A673 (cell line): Measurements from ENCODE around the gene SHISA8. TPM values are rescaled to one million over a fixed set of nuclear protein-coding genes. Genes with fewer than 3 reads are reported as not detected.

ENCODE experiments used
- BruUV-seq: library from RNA; stranded (reverse); fragments of 400-500 nt; replicated peaks from 2 replicates; lab custom pipeline; 2021; lab: Mats Ljungman, UMichigan
- CTCF ChIA-PET: fragments of 300-600 bp; sonication (Branson Sonifier 250); formaldehyde crosslinking; loops from one replicate; lab custom pipeline; 2022; ENCODE audit warnings: antibody characterized with exemption; lab: Charles Lee
- POLR2A ChIA-PET: fragments of 300-600 bp; sonication (Branson Sonifier 250); formaldehyde crosslinking; loops from one replicate; lab custom pipeline; 2022; ENCODE audit warnings: antibody characterized with exemption; ENCODE audit not compliant: low non-redundant PET; lab: Charles Lee
- DNase-seq: peaks from one replicate; pipeline ENCODE4 v3.0.0-alpha.2; 2015; ENCODE audit warnings: low spot score
- H3K27ac ChIP-seq: fragments of 200-600 bp; sonication (generic); 2 replicates; pipeline ENCODE4 v1.5.1; 2016; ENCODE audit warnings: mixed run types, low read depth, mild to moderate bottlenecking, mixed read lengths, antibody characterized with exemption, low read length; ENCODE audit not compliant: poor library complexity, severe bottlenecking
- H3K27me3 ChIP-seq: fragments of 200-600 bp; sonication (generic); replicated peaks from 2 replicates; pipeline ENCODE4 v1.6.1; 2017; ENCODE audit warnings: mixed run types, low read depth, mild to moderate bottlenecking, mixed read lengths, antibody characterized with exemption, low read length; ENCODE audit not compliant: insufficient read depth, poor library complexity
- H3K36me3 ChIP-seq: fragments of 200-600 bp; sonication (generic); 2 replicates; pipeline ENCODE4 v1.6.1; 2016; ENCODE audit warnings: mixed run types, mild to moderate bottlenecking, mixed read lengths, antibody characterized with exemption, low read length; ENCODE audit not compliant: insufficient read depth, poor library complexity, severe bottlenecking
- H3K4me1 ChIP-seq: fragments of 200-600 bp; sonication (generic); 2 replicates; pipeline ENCODE4 v1.6.1; 2017; ENCODE audit warnings: mixed run types, mild to moderate bottlenecking, mixed read lengths, antibody characterized with exemption, low read length; ENCODE audit not compliant: insufficient read depth, poor library complexity, severe bottlenecking
- H3K4me3 ChIP-seq: fragments of 200-600 bp; sonication (generic); 2 replicates; pipeline ENCODE4 v1.5.1; 2016; ENCODE audit warnings: low read depth, mixed run types, mild to moderate bottlenecking, mixed read lengths, low read length; ENCODE audit not compliant: poor library complexity, severe bottlenecking
- H3K9me3 ChIP-seq: fragments of 200-600 bp; sonication (generic); 2 replicates; pipeline ENCODE4 v1.6.1; 2016; ENCODE audit warnings: mixed run types, low read depth, mild to moderate bottlenecking, mixed read lengths, antibody characterized with exemption, low read length; ENCODE audit not compliant: poor library complexity, severe bottlenecking
- CTCF ChIP-seq: fragments of 300-800, 200-600 bp; sonication (generic); conservative IDR thresholded peaks from 2 replicates; pipeline ENCODE4 v1.5.1; 2017; ENCODE audit warnings: low read depth, mild to moderate bottlenecking, antibody characterized with exemption, low read length, moderate library complexity, mixed read lengths
- EZH2 ChIP-seq: fragments of 200-600 bp; sonication (generic); IDR thresholded peaks from 2 replicates; pipeline ENCODE4 v1.6.1; 2017; ENCODE audit warnings: borderline replicate concordance, low read depth, mild to moderate bottlenecking, mixed read lengths, antibody characterized with exemption, low read length; ENCODE audit not compliant: poor library complexity, severe bottlenecking
- intact Hi-C: fragments of 100-400 bp; cut with micrococcal nuclease; formaldehyde crosslinking; loops from one replicate; pipeline ENCODE4 v1.10.0; 2022; ENCODE audit not compliant: unreplicated experiment
- total RNA-seq: library from RNA; stranded (reverse); gene quantifications from 2 replicates; pipeline ENCODE4 v1.2.3, GENCODE V29; 2021

The SHISA8 gene
- total RNA-seq, 1 experiment from 2014 or later: 1.4 TPM

GRCh38 chr22:41917903-41918791 is 3.3 kb upstream of the SHISA8 start:
- H3K36me3 ChIP-seq: no peaks in the 10 kb centered on the region
- no peaks in the 10 kb centered on the region for H3K9me3 ChIP-seq
- H3K4me3 ChIP-seq: no peak overlapping the region
- no peak for TF ChIP-seq CTCF
- TF ChIP-seq EZH2: no peak
- H3K27me3 ChIP-seq: peaks cover 20% of the 10 kb centered on the region
- ChIA-PET CTCF (no interaction called here), POLR2A (no interaction called here)
- BruUV-seq: no TSS peak
- peak; percentile 91 for DNase-seq
- no peak overlapping the region for H3K27ac ChIP-seq
- peaks cover 35% of the 10 kb centered on the region for H3K4me1 ChIP-seq
- intact Hi-C loops: no loop called here

GRCh38 chr22:41917375-41917902 is 2.6 kb upstream of the SHISA8 start:
- Histone ChIP-seq H3K4me3 (no peak overlapping the region), H3K27ac (no peak overlapping the region), H3K36me3 (no peaks in the 10 kb centered on the region), H3K27me3 (peaks cover 27% of the 10 kb centered on the region), H3K9me3 (no peaks in the 10 kb centered on the region), H3K4me1 (peaks cover 35% of the 10 kb centered on the region)
- CTCF ChIA-PET: no interaction called here
- BruUV-seq: no TSS peak
- POLR2A ChIA-PET: no interaction called here
- no peak for DNase-seq
- intact Hi-C loops: no loop called here
- no peak for TF ChIP-seq EZH2
- TF ChIP-seq CTCF: no peak

GRCh38 chr22:41916745-41917358 is 2.0 kb upstream of the SHISA8 start:
- Histone ChIP-seq H3K36me3 (no peaks in the 10 kb centered on the region), H3K4me3 (no peak overlapping the region), H3K4me1 (peaks cover 35% of the 10 kb centered on the region), H3K27ac (no peak overlapping the region), H3K27me3 (peaks cover 30% of the 10 kb centered on the region), H3K9me3 (no peaks in the 10 kb centered on the region)
- TF ChIP-seq CTCF (no peak), EZH2 (no peak)
- DNase-seq: no peak
- CTCF ChIA-PET: interaction anchor here (1.2 kb wide), 1 partner anchor 9 kb away, joined by 3 read pairs; no protein-coding TSS in a partner anchor
- BruUV-seq: no TSS peak
- POLR2A ChIA-PET: interaction anchor here (0.7 kb wide), 1 partner anchor 772 kb away, joined by 11 read pairs; no protein-coding TSS in a partner anchor
- intact Hi-C loops: no loop called here
